Raji (cell line): ENCODE results near the gene CNTN4.

Experiments used
- POLR2A ChIP-seq: IDR thresholded peaks from 2 replicates; pipeline ENCODE4 v1.6.1; 2011; ENCODE audit warnings: low read depth, low read length, control low read depth; ENCODE audit not compliant: insufficient read depth

Gene CNTN4

GRCh38 chr3:2697589-2697988 is 598.9 kb downstream of the CNTN4 start:
- TF ChIP-seq POLR2A, result no peak

- no peak for TF ChIP-seq POLR2A
Observed at GRCh38 chr3:2701471-2701870, 602.8 kb downstream of the CNTN4 start.

GRCh38 chr3:2706144-2706835 is 607.6 kb downstream of the CNTN4 start:
- no peak for TF ChIP-seq POLR2A

GRCh38 chr3:2706836-2707210 is 608.2 kb downstream of the CNTN4 start:
- no peak for TF ChIP-seq POLR2A

GRCh38 chr3:2711081-2711480 is 612.4 kb downstream of the CNTN4 start:
- TF ChIP-seq POLR2A, result no peak

GRCh38 chr3:2713923-2714322 is 615.3 kb downstream of the CNTN4 start:
- TF ChIP-seq POLR2A, result no peak

GRCh38 chr3:2714834-2715233 is 616.2 kb downstream of the CNTN4 start:
- TF ChIP-seq POLR2A, result no peak

GRCh38 chr3:2727101-2727500 is 628.4 kb downstream of the CNTN4 start:
- no peak for TF ChIP-seq POLR2A

- TF ChIP-seq POLR2A, result no peak
Observed at GRCh38 chr3:2727610-2728318, 629.1 kb downstream of the CNTN4 start.

- no peak for TF ChIP-seq POLR2A
Observed at GRCh38 chr3:2731843-2732242, 633.2 kb downstream of the CNTN4 start.

- TF ChIP-seq POLR2A, result no peak
Observed at GRCh38 chr3:2735392-2735894, 636.8 kb downstream of the CNTN4 start.

- TF ChIP-seq POLR2A, result no peak
Observed at GRCh38 chr3:2741516-2741915, 642.9 kb downstream of the CNTN4 start.

- no peak for TF ChIP-seq POLR2A
Observed at GRCh38 chr3:2765002-2765579, 666.4 kb downstream of the CNTN4 start.

GRCh38 chr3:2770451-2770850 is 671.8 kb downstream of the CNTN4 start:
- no peak for TF ChIP-seq POLR2A

- TF ChIP-seq POLR2A, result no peak
Observed at GRCh38 chr3:2771193-2771592, 672.5 kb downstream of the CNTN4 start.

GRCh38 chr3:2771741-2772140 is 673.1 kb downstream of the CNTN4 start:
- TF ChIP-seq POLR2A, result no peak
